Stimulated activated CD8-positive, alpha-beta memory T cell treated with anti-CD3 and anti-CD28 coated beads, Interleukin-2, amount 100 ng/mL, for 48 hours (primary cell): ENCODE measurements around the gene FAU.
"Not testable (repeated sequence)": the region's sequence is repeated elsewhere in the genome, so short reads cannot be mapped to it uniquely, and the experiment has no call there.

Experiments
- DNase-seq, 2 donors: peaks; one replicate each; pipeline ENCODE4 v3.0.0-alpha.2; 2020; ENCODE audit warnings: low read depth in 2 of 2

FAU gene

DNA sequence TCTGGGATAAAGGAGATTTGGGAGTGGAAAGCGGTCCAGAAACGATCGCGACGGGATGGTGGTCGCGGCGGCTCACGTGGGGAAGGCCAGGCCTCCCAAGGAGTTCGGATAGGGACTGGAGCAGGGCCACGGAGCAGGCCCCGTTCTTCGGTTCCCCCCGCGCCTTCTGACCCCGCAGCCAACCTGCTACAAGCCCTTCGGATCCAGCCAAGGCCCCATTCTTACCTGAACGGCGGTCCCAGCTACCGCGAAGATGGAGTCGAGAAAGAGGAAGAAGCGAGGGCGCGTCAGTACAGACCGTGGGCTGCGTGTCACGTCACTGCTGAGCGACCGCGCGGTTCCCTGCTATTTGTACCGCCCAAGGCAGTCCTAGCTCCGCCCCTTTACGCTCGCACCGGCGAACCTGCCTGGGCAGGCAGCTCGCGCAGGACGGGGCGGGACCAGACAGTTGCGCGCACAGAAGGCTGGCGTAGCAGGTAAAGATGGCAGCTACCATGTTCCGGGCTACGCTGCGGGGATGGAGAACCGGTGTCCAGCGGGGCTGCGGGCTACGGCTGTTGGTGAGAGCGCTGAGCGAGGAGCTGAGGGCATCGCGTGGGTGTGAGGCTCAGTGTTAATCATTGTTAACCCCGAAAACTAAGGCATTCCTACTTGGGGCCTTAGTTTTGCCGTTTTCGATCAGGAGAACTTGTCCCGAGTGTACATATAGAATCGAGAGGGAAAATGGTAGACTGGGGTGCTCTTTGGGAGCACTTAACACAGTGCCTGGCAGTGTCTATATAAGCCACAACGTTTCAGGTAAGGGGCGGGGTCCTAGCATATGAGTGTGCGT lies at the start of gene FAU, which contains the start of gene MRPL49:
TSS of gene FAU (minus strand) at position 270 of the 832 bp plus-strand sequence. CDS start 321 bp downstream, outside the sequence.
TSS of gene MRPL49 (plus strand) at position 457 of the 832 bp plus-strand sequence. CDS start at position 483, 26 bp downstream.
- peak; percentile 99 for DNase-seq

DNA sequence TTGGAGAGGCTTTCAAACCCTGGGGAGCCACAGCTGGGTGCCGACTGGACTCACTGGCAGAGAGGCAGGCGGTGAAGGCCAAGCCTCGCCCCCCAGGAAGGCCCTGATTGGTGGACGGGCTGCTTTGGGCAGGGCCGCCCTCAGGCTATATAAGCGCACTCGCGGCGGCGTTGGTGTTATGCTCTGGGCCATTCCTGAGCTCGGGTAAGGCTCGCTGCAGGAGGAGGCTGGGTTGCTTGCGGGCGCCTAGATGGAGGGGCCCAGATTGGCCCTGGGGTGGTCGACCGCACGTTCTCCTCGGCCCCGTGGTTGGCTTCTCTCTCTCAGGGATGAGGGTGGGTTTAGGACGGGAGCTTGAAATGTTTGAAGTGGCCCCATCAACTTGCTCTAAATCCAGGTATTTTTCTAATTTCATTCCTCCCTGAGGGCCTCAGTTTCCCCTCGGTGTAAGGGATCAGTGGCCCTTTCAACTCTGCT lies 48.2 kb upstream of the FAU start, which contains the start of gene SPDYC:
TSS of gene SPDYC (plus strand) at position 176 of the 477 bp plus-strand sequence. CDS start 1,125 bp downstream, outside the sequence.
- DNase-seq, result no peak

DNA sequence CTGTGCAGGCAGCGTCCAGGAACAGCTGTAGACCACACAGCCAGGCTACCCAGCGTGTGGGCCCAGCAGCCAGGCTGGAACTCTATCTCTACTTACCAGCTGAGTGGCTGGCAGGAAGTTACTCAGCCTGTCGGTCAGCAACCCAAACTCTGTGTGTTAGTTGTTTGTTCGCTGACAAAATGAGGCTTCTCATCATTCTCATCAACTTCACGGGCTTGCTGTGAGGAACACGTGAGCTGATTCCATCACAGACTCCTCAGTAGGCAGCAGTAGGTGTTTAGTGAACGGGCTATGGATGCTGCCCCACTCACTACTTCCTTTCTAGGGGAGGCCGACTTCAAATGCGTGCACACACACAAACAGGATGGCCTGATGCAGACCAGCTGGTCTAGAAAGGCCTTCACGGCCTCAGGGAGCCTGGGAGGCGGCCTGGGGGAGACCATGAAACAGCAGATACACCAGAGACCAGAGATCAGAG lies 47.3 kb upstream of the FAU start:
- no peak for DNase-seq

DNA sequence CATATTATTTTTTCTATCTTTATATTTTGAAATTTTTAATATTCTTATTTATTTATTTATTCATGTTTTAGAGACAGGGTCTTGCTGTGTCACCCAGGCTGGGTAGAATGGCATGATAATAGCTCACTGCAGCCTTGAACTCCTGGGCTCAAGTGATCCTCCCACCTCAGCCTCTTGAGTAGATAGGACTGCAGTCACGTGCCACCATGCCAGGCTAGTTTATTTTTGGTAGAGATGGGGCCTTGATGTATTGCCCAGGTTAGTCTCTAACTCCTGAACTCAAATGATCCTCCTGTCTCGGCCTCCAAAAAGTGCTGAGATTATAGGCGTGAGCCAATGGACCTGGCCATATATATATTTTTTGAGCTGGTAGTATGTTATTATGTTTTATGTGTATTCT lies 45.7 kb upstream of the FAU start:
- no peak for DNase-seq

DNA sequence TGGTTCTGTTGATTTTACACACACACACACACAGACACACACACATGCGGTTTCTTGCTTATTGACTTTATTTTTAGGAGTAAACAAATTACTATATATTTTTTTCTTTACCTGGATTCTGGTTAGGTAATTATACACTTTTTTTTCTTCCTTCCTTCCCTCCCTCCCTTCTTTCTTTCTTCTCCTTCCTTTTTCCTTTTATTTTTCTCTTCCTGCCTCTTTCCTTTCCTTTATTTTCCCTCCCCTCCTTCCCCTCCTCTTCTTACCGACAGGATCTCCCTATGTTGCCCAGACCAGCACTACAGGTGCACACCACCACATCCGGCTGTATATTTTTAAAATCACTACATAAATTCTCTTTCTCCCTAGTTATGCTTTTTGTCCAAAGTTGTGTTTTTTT lies 45.0 kb upstream of the FAU start:
- no peak for DNase-seq

DNA sequence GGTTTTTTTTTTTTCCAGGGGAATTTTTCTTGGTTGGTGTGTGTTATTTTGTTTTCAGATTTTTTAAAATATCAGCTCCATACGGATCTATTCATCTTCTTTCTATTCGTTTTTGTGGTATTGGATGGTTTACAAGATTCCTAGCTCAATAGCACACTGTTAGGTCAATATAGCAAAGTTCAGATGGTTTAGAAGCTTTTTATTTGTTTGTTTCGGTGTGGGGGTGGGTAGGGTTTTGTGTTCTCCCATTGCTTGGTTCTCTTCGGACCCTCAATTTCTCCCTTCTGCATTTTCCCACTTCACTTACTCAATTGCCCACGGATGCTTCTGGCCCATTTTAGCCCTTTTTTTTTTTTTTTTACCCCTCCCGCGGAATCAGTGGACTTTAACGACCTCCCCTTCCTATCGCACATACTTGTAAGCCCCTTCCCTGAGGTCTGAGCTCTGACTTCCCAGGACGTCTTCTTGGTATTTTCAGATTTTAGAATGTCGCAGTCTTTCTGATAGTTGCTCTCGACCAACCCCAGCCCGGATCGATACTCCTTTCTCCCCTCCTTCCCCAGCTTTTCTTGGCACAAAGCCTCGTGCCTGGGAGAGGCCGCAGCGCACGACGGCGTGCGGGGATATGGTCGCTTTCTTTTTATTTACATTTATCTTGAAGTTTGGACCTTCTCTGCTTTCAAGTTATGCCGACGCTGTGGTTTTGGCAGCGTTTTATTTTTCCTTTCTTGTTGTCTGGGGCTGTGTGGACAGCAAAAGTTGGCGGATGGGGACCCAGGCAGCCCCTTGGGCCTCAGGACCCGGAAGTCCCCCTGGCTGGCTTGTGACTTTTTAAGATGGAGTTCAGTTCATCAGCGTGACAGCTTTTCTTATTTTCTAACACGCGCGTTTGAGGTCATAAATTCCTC lies 43.7 kb upstream of the FAU start:
- no peak for DNase-seq

DNA sequence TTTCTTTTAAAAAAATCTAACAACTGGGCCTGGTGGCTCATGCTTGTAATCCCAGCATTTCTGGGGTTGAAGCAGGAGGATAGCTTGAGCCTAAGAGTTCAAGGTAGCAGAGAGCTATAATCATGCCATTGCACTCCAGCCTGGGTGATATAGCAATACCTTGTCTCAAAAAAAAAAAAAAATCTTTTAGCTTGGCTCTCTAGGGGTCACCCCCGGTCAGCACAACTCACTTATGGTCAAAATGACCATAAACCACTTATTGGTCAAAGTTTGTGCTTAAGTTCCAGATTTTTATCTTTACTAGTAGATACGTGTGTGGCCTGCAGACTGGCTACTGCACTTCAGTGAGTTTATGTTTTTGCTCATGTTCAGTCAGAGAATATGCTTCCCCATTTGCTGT lies 41.8 kb upstream of the FAU start:
- DNase-seq, result no peak

DNA sequence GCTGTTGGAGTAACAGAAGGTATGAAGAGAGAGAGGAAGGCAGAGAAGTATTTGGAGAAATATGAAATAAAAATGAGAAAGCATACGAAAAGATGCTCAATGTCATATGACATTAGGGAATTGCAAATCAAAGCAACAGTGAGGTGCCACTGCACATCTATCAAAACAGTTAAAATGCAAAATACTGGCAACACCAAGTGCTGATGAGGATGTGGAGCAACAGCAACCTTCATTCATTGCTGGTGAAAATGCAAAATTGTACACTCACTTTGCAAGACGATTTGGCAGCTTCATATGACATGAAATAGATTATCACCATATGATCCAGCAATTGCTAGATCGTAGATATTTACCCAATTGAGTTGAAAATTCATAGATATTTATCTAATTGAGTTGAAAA lies 38.7 kb upstream of the FAU start:
- DNase-seq, result no peak

DNA sequence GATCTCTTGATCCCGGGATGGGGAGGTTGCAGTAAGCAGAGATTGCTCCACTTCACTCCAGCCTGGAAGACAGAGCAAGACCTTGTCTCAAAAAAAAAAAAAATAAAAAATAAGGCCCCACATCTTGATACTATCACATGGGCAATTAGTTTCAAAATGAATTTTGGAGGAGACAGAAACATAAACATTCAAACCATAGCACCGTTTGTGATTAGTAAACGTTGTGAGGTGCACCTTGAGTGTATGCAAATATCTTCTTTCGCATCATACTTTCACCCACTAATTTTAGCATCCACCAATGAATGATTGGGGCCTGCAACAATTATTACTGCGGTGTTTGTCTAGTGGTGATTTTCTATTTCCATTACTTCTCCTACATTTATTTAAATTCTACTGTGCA lies 37.1 kb upstream of the FAU start:
- DNase-seq, result no peak

DNA sequence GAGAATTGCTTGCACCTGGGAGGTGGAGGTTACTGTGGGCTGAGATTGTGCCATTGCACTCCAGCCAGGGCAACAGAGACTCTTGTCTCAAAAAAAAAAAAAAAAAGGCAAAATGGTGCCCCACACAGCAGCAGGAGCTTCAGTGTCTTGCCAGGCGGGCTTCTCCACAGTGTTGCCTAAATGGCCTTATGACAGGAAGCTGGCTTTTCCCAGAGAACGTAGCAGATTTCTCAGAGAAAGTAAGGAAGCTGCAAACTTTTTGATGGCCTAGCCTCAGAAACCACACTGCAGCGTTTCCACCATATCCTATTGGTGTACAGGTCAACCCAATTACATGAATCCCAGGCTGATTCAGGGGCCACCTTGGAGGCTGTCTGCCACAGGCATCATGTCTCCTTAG lies 35.4 kb upstream of the FAU start:
- DNase-seq, result no peak

DNA sequence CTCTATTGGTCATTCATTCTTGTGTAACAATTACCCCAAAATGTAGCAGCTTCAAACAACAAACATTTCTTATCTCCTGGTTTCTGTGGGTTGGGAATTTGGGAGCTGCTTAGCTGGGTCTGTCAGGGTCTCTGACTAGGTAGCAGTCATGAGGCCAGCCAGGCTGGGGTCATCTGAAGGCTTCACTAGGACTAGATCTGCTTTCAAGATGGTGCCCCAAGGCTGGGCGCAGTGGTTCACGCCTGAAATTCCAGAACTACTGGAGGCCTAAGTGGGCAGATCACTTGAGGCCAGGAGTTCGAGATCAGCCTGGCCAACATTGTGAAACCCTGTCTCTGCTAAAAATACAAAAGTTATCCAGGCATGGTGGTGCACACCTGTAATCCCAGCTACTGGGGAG lies 35.0 kb upstream of the FAU start:
- no peak for DNase-seq

DNA sequence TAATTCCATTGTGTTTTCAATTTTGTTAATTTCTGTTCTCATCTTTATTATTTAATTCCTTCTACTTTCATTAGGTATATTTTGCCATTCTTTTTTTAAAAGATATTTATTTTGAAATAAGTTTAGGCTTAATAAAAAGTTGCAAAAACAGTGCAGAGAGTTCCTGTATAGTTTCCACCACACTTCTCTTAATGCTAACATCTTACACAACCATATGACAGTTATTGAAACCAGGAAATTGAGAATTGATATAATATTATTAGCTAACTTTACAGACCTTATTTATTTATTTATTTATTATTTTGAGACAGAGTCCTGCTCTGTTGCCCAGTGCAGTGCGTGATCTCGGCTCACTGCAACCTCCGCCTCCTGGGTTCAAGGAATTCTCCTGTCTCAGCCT lies 34.3 kb upstream of the FAU start:
- no peak for DNase-seq

DNA sequence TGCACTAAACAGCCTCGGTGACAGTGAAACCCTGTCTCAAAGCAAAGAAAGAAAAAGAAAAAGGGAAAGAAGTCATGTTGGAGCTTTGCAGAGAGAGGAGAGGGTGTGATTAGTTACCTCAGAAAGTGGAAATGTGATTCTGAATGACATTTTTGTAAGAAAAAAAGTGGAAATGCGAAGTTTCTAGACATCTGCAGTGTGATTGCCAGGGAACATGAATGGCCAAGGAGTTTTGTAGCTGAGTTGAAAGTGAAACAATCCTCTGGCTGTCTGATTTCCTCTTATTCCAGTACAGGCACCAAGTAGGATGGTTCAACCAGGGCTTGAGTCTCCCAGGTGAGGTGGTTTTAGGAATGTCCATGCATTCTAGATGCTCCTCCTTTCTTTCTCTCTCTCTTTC lies 30.2 kb upstream of the FAU start:
- no peak for DNase-seq

DNA sequence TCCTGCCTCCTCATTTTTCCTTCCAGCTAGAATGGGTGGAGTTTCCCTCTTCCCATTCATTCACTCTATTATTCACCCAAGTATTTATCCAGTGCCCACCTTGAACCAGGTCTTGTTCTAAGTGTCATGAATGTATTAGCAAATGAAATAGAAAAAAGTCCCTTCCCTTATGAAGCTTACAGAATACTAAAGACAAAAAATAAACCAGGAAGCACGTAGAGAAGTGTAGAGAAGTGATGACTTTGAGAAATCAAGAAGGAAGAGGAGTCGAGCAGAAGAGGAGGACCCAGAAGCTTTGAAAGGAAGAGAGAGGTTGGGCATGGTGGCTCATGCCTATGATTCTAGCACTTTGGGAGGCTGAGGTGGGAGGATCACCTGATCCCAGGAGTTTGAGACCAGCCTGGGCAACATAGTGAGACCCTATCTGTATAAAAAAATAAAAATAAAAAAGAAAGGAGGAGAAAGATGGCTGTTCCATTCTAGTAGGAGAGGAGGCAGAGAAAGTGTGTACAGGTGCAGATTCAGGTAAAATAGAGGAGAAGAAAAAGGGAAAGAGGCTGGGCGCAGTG lies 29.5 kb upstream of the FAU start:
- DNase-seq, result no peak

DNA sequence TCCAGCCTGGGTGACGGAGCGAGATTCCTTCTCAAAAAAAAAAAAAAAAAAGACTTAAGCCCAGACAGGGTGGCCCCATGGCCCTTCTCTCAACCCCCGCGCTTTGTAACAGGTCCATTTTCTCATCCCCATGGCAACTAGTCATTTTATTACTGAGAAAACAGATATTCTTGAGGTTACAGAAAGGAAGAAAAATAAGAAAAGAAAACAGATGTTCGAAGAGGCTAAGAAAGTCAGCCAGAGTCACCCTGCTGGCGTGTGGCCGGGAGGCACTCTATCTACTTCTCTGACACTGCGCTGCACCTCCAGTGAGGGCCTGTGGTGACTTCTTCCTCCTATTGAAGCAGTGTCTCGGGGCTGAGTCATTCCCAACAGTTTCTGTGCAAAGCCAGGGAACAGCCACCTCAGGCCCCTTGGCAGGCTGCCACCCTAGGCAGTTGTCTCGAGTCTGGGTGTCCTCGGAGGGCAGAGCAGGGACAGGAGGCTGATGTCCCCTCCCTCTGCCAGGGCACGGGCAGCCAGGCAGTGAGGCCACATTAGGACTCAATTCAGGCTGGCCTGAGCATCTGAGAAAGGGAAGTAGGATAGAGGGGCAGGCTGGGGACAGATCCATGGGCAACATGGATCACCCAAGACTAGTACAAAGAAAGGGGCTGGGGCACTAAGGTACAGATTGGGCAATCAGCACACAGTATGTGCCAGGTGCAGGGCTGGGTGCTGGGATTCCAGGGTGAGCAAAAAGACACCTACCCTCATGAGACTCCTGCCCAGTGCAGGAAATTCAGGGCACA lies 28.8 kb upstream of the FAU start:
- peak in 1 of 2 donors; percentile 26 for DNase-seq

DNA sequence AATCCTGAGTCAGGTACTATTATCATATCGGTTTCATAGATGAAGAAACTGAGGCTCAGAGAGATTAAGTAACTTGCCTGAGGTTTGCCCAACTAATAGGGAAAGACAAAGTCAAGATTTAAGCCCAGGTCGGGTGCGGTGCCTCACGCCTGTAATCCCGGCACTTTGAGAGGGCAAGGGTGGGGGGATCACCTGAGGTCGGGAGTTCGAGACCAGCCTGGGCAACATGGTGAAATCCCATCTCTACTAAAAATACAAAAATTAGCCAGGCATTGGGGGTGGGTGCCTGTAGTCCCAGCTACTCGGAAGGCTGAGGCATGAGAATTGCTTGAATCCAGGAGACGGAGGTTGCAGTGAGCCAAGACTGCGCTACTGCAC lies 28.2 kb upstream of the FAU start:
- DNase-seq, result not testable (repeated sequence)

DNA sequence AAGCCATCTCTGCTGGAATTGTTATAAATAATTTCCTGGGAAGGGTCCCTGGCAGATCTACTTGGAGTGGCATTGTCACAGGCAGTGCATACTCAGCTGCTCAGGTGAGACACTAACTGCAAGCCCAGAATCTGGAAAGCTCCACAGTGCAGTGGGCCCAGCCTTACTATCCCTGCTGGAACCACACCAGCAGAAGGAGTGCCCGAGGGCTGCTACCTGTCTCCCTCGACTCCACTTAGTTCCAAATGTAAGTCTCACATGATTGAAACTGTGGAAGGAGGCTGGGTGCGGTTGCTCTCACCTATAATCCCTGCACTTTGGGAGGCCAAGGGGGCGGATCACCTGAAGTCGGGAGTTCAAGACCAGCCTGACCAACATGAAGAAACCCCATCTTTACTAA lies 26.7 kb upstream of the FAU start:
- no peak for DNase-seq

DNA sequence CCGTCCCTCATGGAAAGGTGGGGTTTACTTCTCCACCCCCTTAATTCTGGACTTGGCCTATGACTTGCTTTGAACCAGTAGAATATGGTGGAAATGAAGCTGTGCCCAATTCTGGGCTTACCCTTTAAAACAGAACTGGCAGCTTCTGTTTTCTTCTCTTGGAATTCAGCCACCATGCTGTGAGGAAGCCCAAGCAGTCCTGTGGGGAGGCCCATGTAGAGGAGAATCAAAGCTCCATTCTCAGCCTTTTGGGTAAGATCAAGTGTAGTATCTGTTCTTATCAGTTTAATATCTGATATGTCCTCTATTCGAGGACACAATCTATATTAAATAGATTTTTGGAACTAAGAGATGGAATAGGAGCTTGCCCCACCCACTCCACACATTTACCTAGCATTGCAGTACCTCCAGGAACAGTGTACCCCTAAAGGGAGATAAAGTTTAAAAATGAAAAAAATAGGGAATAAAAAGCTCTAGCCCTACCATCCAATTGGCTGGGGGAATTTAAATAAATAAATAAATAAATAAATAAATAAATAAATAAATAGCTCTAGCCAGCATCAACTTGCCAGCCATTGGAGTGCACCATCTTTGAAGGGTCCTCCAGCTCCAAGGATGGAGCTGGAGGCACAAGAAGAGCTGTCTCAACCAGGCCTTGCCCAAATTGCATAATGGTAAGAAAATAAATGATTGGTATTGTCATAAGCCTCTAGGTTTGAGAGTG lies 25.6 kb upstream of the FAU start:
- DNase-seq, result no peak

DNA sequence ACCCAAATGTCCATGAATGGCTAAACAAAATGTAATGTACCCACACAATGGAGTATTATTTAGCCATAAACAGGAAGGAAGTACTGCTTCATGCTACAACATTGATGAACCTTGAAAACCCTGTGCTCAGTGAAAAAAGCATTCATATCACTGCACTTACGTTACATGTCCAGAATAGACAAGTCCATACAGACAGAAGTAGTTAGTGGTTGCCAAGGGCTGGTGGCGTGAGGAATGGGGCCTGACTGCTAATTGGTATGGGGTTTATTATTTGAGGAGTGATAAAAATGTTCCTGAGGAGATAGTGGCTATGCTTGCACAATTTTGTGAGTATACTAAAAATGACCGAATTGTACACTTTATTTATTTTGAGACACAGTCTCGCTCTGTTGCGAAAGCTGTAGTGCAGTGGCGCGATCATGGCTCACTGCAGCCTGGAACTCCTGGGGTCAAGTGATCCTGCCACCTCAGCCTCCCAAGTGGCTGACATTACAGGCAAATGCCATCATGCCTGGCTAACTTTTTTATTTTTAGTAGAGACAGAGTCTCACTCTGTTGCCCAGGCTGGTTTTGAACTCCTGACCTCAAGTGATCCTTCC lies 20.1 kb upstream of the FAU start:
- DNase-seq, result no peak

DNA sequence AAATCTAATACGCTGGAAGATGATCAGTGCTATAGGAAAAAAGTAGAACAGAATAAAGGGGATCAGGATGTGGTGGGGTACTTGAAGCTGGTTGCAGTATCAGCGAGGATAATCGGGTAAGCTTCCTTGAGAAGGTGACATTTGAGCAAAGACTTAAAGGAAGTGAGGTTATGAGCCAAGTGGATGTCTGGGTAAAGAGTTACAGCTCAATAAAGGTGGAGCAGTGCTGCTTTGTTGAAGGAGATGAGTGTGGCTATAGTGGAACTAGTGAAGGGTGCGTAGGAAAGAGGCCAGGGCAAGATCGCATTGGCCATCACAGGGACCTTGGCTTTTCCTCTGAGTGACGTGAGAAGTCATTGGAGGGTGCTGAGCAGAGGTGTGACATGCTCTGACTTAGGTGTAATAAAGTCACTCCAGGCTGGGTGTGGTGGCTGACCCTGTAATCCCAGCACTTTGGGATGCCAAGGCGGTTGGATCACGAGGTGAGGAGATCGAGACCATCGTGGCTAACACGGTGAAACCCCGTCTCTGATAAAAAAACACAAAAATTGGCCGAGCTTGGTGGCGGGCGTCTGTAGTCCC lies 14.7 kb upstream of the FAU start:
- no peak for DNase-seq
